ENCODE measurements around the gene FOXI1. TPM values are rescaled to one million over a fixed set of nuclear protein-coding genes. Genes with fewer than 3 reads are reported as not detected.

Gene FOXI1
- total RNA-seq, 1 experiment from 2014 or later: 0.07 TPM

DNA sequence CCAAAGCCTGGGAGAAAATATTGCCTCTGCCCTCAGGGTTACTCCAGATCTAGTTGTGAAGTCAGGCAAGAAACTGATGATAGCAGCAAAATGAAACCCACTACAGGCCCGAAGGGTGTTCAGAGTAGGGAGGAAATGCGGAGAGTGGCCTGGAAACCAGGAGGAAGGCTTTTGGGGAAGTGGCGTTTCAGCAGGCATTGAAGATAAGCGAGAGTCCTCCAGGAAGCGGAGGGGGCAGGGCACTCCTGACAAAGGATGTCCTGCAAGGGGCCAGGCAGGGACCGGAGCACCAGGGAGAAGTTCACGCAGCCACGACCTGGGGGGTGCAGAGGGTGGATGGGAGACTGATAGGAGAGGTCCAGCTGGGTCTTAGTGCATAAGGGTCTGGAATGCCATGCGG lies 7.8 kb upstream of the FOXI1 start:
- Histone ChIP-seq H3K79me2 (ENCODE audit: low read length) (no peaks in the 10 kb centered on the region), H3K9me3 (ENCODE audit: low read length) (no peaks in the 10 kb centered on the region; the same call in 1 of the 2 replicates), H3K36me3 (ENCODE audit: insufficient read depth, low read length) (no peaks in the 10 kb centered on the region), H3K9ac (ENCODE audit: low read length) (no peak overlapping the region), H3K4me2 (ENCODE audit: low read depth, low read length, poor library complexity, severe bottlenecking) (no peak overlapping the region), H3K4me3 (ENCODE audit: low read length) (no peak overlapping the region), H3K4me1 (ENCODE audit: low read length) (peaks cover 19% of the 10 kb centered on the region), H2AFZ (ENCODE audit: low read length) (no peak overlapping the region), H3K27me3 (ENCODE audit: low read length) (no peaks in the 10 kb centered on the region), H3K9me2 (replicated peaks; ENCODE audit: insufficient read depth, low read length) (no peaks in the 10 kb centered on the region), H3K27ac (ENCODE audit: low read length) (no peak overlapping the region), H4K20me1 (ENCODE audit: insufficient read depth, low read depth, low read length) (no peaks in the 10 kb centered on the region)
- no peak for DNase-seq

- Histone ChIP-seq H3K27ac (ENCODE audit: low read length) (peak overlapping the region; percentile 45; the same call in 1 of the 2 replicates), H3K9ac (ENCODE audit: low read length) (peak overlapping the region; percentile 16; the same call in 1 of the 2 replicates), H3K79me2 (ENCODE audit: low read length) (no peaks in the 10 kb centered on the region), H3K4me3 (ENCODE audit: low read length) (no peak overlapping the region), H3K9me2 (replicated peaks; ENCODE audit: insufficient read depth, low read length) (no peaks in the 10 kb centered on the region), H3K27me3 (ENCODE audit: low read length) (no peaks in the 10 kb centered on the region), H3K36me3 (ENCODE audit: insufficient read depth, low read length) (no peaks in the 10 kb centered on the region), H2AFZ (ENCODE audit: low read length) (no peak overlapping the region), H3K4me2 (ENCODE audit: low read depth, low read length, poor library complexity, severe bottlenecking) (peak overlapping the region; percentile 35), H3K9me3 (ENCODE audit: low read length) (no peaks in the 10 kb centered on the region; the same call in 1 of the 2 replicates), H3K4me1 (ENCODE audit: low read length) (peaks cover 22% of the 10 kb centered on the region), H4K20me1 (ENCODE audit: insufficient read depth, low read depth, low read length) (no peaks in the 10 kb centered on the region)
- DNase-seq: peak; percentile 94
Observed at GRCh38 chr5:170100066-170100943, 5.4 kb upstream of the FOXI1 start.

DNA sequence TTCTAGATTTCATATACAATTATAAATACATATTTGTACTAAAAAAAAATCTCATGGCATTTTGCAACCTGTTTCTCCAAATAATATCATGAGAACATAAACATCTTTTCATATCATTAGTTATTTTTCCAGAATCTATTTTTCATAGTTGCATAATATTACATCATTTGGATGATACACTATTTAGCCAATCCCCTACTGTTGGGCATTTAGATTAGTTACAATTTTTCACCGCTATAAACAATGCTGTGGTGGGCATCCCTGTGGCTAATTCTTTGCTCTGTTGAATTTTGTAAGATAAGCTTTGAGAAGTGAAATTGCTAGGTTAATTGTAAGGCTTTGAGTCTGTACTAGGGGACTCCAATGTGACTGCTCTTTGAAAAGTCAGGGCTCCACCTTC lies 2.2 kb upstream of the FOXI1 start:
- Histone ChIP-seq H3K27me3 (ENCODE audit: low read length) (no peaks in the 10 kb centered on the region), H3K9me2 (replicated peaks; ENCODE audit: insufficient read depth, low read length) (no peaks in the 10 kb centered on the region)
- no peak for DNase-seq

GRCh38 chr5:170104299-170104698 lies 1.4 kb upstream of the FOXI1 start:
- Histone ChIP-seq H2AFZ (ENCODE audit: low read length) (no peak overlapping the region), H3K9me2 (replicated peaks; ENCODE audit: insufficient read depth, low read length) (no peaks in the 10 kb centered on the region), H3K36me3 (ENCODE audit: insufficient read depth, low read length) (no peaks in the 10 kb centered on the region), H3K4me1 (ENCODE audit: low read length) (peaks cover 22% of the 10 kb centered on the region), H3K9ac (ENCODE audit: low read length) (no peak overlapping the region), H3K9me3 (ENCODE audit: low read length) (no peaks in the 10 kb centered on the region; the same call in 1 of the 2 replicates), H4K20me1 (ENCODE audit: insufficient read depth, low read depth, low read length) (no peaks in the 10 kb centered on the region), H3K79me2 (ENCODE audit: low read length) (no peaks in the 10 kb centered on the region), H3K27me3 (ENCODE audit: low read length) (no peaks in the 10 kb centered on the region), H3K27ac (ENCODE audit: low read length) (no peak overlapping the region), H3K4me3 (ENCODE audit: low read length) (no peak overlapping the region), H3K4me2 (ENCODE audit: low read depth, low read length, poor library complexity, severe bottlenecking) (no peak overlapping the region)
- no peak for DNase-seq

More for the DNA sequence above, 2.2 kb upstream of the FOXI1 start:
- Histone ChIP-seq H3K79me2 (ENCODE audit: low read length) (no peaks in the 10 kb centered on the region), H3K4me2 (ENCODE audit: low read depth, low read length, poor library complexity, severe bottlenecking) (no peak overlapping the region), H3K4me1 (ENCODE audit: low read length) (peaks cover 22% of the 10 kb centered on the region), H3K4me3 (ENCODE audit: low read length) (no peak overlapping the region), H2AFZ (ENCODE audit: low read length) (no peak overlapping the region), H3K27ac (ENCODE audit: low read length) (no peak overlapping the region), H4K20me1 (ENCODE audit: insufficient read depth, low read depth, low read length) (no peaks in the 10 kb centered on the region), H3K36me3 (ENCODE audit: insufficient read depth, low read length) (no peaks in the 10 kb centered on the region), H3K9ac (ENCODE audit: low read length) (no peak overlapping the region), H3K9me3 (ENCODE audit: low read length) (no peaks in the 10 kb centered on the region; the same call in 1 of the 2 replicates)

DNA sequence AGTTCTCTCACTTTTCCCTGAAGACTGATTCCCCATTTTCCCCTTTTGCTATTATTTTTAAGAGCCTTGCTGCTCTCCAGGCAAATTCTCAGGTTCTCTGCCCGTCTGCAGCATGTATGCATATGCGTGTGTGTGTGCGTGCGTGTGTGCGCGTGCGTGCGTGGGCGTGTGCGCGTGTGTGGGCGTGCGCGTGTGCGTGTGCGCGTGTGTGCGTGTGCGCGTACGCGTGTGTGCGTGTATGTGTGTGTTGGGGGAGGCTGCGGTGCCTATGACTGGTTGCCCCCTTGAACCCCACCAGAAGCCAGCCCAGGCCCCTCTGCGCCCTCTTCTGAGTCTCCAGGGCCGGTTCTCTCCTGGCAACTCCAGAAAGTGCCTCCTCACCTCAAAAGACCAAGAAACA lies 987 bp upstream of the FOXI1 start:
- no peaks in the 10 kb centered on the region for H3K9me2 ChIP-seq (replicated peaks; ENCODE audit: insufficient read depth, low read length)
- H3K9ac ChIP-seq (ENCODE audit: low read length): no peak overlapping the region
- H3K27ac ChIP-seq (ENCODE audit: low read length): no peak overlapping the region
- H3K9me3 ChIP-seq (ENCODE audit: low read length): no peaks in the 10 kb centered on the region
- H3K36me3 ChIP-seq (ENCODE audit: insufficient read depth, low read length): no peaks in the 10 kb centered on the region
- H4K20me1 ChIP-seq (ENCODE audit: insufficient read depth, low read depth, low read length): no peaks in the 10 kb centered on the region
- no peaks in the 10 kb centered on the region for H3K79me2 ChIP-seq (ENCODE audit: low read length)
- no peak overlapping the region for H3K4me3 ChIP-seq (ENCODE audit: low read length)
- no peak for DNase-seq
- no peaks in the 10 kb centered on the region for H3K27me3 ChIP-seq (ENCODE audit: low read length)
- H3K4me1 ChIP-seq (ENCODE audit: low read length): peaks cover 22% of the 10 kb centered on the region
- no peak overlapping the region for H3K4me2 ChIP-seq (ENCODE audit: low read depth, low read length, poor library complexity, severe bottlenecking)
- H2AFZ ChIP-seq (ENCODE audit: low read length): no peak overlapping the region

DNA sequence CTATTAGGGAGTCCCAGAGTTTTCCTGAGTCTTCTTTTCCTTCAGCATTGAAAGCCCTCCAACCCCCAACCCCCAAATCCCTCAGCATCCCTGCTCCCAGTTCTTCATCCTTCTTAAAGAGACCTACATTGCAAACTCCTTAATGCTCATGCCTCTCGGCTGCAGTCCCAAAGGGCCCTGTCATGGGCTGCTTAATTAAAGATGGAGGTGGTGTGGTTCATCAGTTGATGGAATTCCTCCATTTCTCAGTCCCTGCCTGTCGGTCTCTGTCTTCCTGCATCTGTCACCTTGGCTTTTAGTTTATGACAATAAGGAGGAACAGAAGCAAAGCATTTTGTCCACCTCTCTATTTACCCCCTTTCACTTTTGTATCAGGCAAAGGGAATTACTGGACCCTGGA lies 2.0 kb downstream of the FOXI1 start:
- Histone ChIP-seq H4K20me1 (ENCODE audit: insufficient read depth, low read depth, low read length) (no peaks in the 10 kb centered on the region), H3K4me3 (ENCODE audit: low read length) (no peak overlapping the region), H3K4me2 (ENCODE audit: low read depth, low read length, poor library complexity, severe bottlenecking) (no peak overlapping the region), H3K79me2 (ENCODE audit: low read length) (no peaks in the 10 kb centered on the region), H3K9me2 (replicated peaks; ENCODE audit: insufficient read depth, low read length) (no peaks in the 10 kb centered on the region), H3K36me3 (ENCODE audit: insufficient read depth, low read length) (no peaks in the 10 kb centered on the region), H3K27me3 (ENCODE audit: low read length) (no peaks in the 10 kb centered on the region), H2AFZ (ENCODE audit: low read length) (no peak overlapping the region), H3K4me1 (ENCODE audit: low read length) (0 out of 2 replicates have a peak, but pooled peaks cover 3% of the 10 kb centered on the region), H3K9ac (ENCODE audit: low read length) (no peak overlapping the region), H3K27ac (ENCODE audit: low read length) (no peak overlapping the region), H3K9me3 (ENCODE audit: low read length) (no peaks in the 10 kb centered on the region)
- DNase-seq: no peak

GRCh38 chr5:170108266-170108785 lies 2.6 kb downstream of the FOXI1 start:
- no peaks in the 10 kb centered on the region for H3K27me3 ChIP-seq (ENCODE audit: low read length)
- H3K27ac ChIP-seq (ENCODE audit: low read length): no peak overlapping the region
- no peaks in the 10 kb centered on the region for H3K36me3 ChIP-seq (ENCODE audit: insufficient read depth, low read length)
- H3K4me2 ChIP-seq (ENCODE audit: low read depth, low read length, poor library complexity, severe bottlenecking): no peak overlapping the region
- H3K9me2 ChIP-seq (replicated peaks; ENCODE audit: insufficient read depth, low read length): no peaks in the 10 kb centered on the region
- peaks cover 5% of the 10 kb centered on the region for H3K4me1 ChIP-seq (ENCODE audit: low read length)
- no peaks in the 10 kb centered on the region for H4K20me1 ChIP-seq (ENCODE audit: insufficient read depth, low read depth, low read length)
- no peak overlapping the region for H3K4me3 ChIP-seq (ENCODE audit: low read length)
- H2AFZ ChIP-seq (ENCODE audit: low read length): no peak overlapping the region
- H3K9ac ChIP-seq (ENCODE audit: low read length): no peak overlapping the region
- no peaks in the 10 kb centered on the region for H3K79me2 ChIP-seq (ENCODE audit: low read length)
- DNase-seq: no peak
- no peaks in the 10 kb centered on the region for H3K9me3 ChIP-seq (ENCODE audit: low read length)

All from Karpas-422 (cell line).